Erythroblast (primary cell): ENCODE data around the gene TRIM67.

Source experiments
- GATA1 ChIP-seq: IDR thresholded peaks from 2 replicates; pipeline ENCODE4 v1.6.1; 2011; ENCODE audit warnings: low read depth, mild to moderate bottlenecking, control low read depth, low read length, moderate library complexity
- POLR2A ChIP-seq: IDR thresholded peaks from 2 replicates; pipeline ENCODE4 v1.6.1; 2011; ENCODE audit warnings: mild to moderate bottlenecking, low read length

- TF ChIP-seq POLR2A (no peak), GATA1 (no peak)
Measured at GRCh38 chr1:231215681-231216385, 54.0 kb downstream of the TRIM67 start.
